K562 (cell line): Measurements from ENCODE around the gene RNF144A. TPM values are rescaled to one million over a fixed set of nuclear protein-coding genes. Genes with fewer than 3 reads are reported as not detected.

Experiments used
- ATAC-seq: fragments of 200-7000 bp; cut with Tn5 transposase; 3 replicates; pipeline ENCODE4 v1.9.1; 2020; ENCODE audit warnings: moderate library complexity
- BruUV-seq: library from RNA; stranded (reverse); fragments of 400-500 nt; replicated peaks from 2 replicates; lab custom pipeline; 2021; lab: Mats Ljungman, UMichigan
- CTCF ChIA-PET: fragments of 300-600 bp; formaldehyde crosslinking; extraction: SDS; loops from one replicate; lab custom pipeline; 2021; ENCODE audit warnings: low intra/inter-chr PET ratio; lab: Yijun Ruan, JAX
- POLR2A ChIA-PET: fragments of 300-600, 350-650 bp; sonication (Branson Sonifier 250); formaldehyde crosslinking; extraction: SDS; loops from one replicate; lab custom pipeline; 2021; ENCODE audit warnings: antibody characterized with exemption, inconsistent platforms; lab: Yijun Ruan, JAX
- DNase-seq, 4 experiments: peaks; one replicate each; pipeline versions ENCODE4 v3.0.0 to v3.0.0-alpha.2; 2011 to 2018; ENCODE audit warnings: low spot score in 3 of 4, mixed read lengths in 3 of 4; ENCODE audit errors: extremely low read depth in 1 of 4
- FAIRE-seq: peaks from 2 replicates; lab custom pipeline; 2011; peaks lifted over from hg19 to GRCh38; lab: Jason Lieb, UNC
- H2AFZ ChIP-seq: 2 replicates; pipeline ENCODE4 v1.6.0; 2011; ENCODE audit warnings: low read depth, low read length, control low read depth, inconsistent platforms
- H3K27ac ChIP-seq: fragments of 200-600 bp; 3 replicates; pipeline ENCODE4 v1.8.0; 2011; ENCODE audit warnings: low read depth, mild to moderate bottlenecking, control low read depth, inconsistent platforms, low read length, moderate library complexity, mixed read lengths; ENCODE audit errors: extremely low read depth
- H3K27me3 ChIP-seq, 2 experiments: fragments of 300-600 bp in 1 of 2; 2 replicates in 1 of 2; 3 replicates in 1 of 2; pipeline versions ENCODE4 v1.6.0 to v1.8.0; 2011; ENCODE audit warnings: inconsistent platforms in 2 of 2, low read length in 2 of 2, mild to moderate bottlenecking in 1 of 2, mixed read lengths in 1 of 2, moderate library complexity in 1 of 2; ENCODE audit not compliant: control insufficient read depth in 2 of 2, insufficient read depth in 2 of 2
- H3K36me3 ChIP-seq: fragments of 300-600 bp; 3 replicates; pipeline ENCODE4 v1.8.0; 2011; ENCODE audit warnings: mild to moderate bottlenecking, low read length, inconsistent platforms; ENCODE audit not compliant: control insufficient read depth, insufficient read depth
- H3K4me1 ChIP-seq, 2 experiments: fragments of 200-600 bp in 1 of 2; replicated peaks in 1 of 2; 2 replicates in 1 of 2; 3 replicates in 1 of 2; pipeline versions ENCODE4 v1.5.1 to v1.8.0; 2011; ENCODE audit warnings: inconsistent platforms in 2 of 2, low read length in 2 of 2, mild to moderate bottlenecking in 1 of 2, mixed read lengths in 1 of 2, moderate library complexity in 1 of 2; ENCODE audit not compliant: control insufficient read depth in 2 of 2, insufficient read depth in 2 of 2
- H3K4me2 ChIP-seq: 2 replicates; pipeline ENCODE4 v1.6.1; 2011; ENCODE audit warnings: low read length, control low read depth, inconsistent platforms, mixed read lengths; ENCODE audit not compliant: insufficient read depth
- H3K4me3 ChIP-seq: fragments of 200-600 bp; sonication (generic), shearing (Covaris generic); 2 replicates; pipeline ENCODE4 v1.5.1; 2016; ENCODE audit warnings: control low read depth, inconsistent platforms
- H3K79me2 ChIP-seq: fragments of 200-600 bp; 3 replicates; pipeline ENCODE4 v1.8.0; 2011; ENCODE audit warnings: low read length, inconsistent platforms; ENCODE audit not compliant: control insufficient read depth, insufficient read depth
- H3K9ac ChIP-seq, 2 experiments: 2 replicates each; pipeline versions ENCODE4 v1.6.0 to v1.6.1; 2011; ENCODE audit warnings: low read depth in 2 of 2, low read length in 2 of 2, control low read depth in 1 of 2, inconsistent platforms in 1 of 2, mild to moderate bottlenecking in 1 of 2, mixed read lengths in 1 of 2; ENCODE audit not compliant: insufficient read depth in 1 of 2
- H3K9me1 ChIP-seq: one replicate; pipeline ENCODE4 v1.6.0; 2011; ENCODE audit warnings: inconsistent platforms, mild to moderate bottlenecking, low read length, moderate library complexity; ENCODE audit not compliant: control insufficient read depth, insufficient read depth
- H3K9me3 ChIP-seq: replicated peaks from 2 replicates; pipeline ENCODE4 v1.5.1; 2011; ENCODE audit warnings: low read depth, low read length, inconsistent platforms; ENCODE audit not compliant: control insufficient read depth, insufficient read depth
- H4K20me1 ChIP-seq: replicated peaks from 2 replicates; pipeline ENCODE4 v1.6.1; 2011; ENCODE audit warnings: low read length, inconsistent platforms, mixed read lengths; ENCODE audit not compliant: control insufficient read depth, insufficient read depth
- EGR1 ChIP-seq: fragments of 450-650 bp; conservative IDR thresholded peaks from 2 replicates; pipeline ENCODE4 v1.6.1; 2017; ENCODE audit warnings: mild to moderate bottlenecking
- FOXP1 ChIP-seq: sonication (generic); formaldehyde crosslinking; IDR thresholded peaks from 2 replicates; pipeline ENCODE4 v1.8.0; 2022; ENCODE audit warnings: mild to moderate bottlenecking, missing genetic modification reagents
- MCM5 ChIP-seq: fragments of 450-650 bp; IDR thresholded peaks from 2 replicates; pipeline ENCODE4 v1.6.1; 2016; ENCODE audit warnings: low read depth
- PHF8 ChIP-seq: fragments of 200-600 bp; sonication (generic); IDR thresholded peaks from 2 replicates; pipeline ENCODE4 v1.6.1; 2012; ENCODE audit warnings: mixed run types, mild to moderate bottlenecking, inconsistent platforms, low read length, moderate library complexity, borderline replicate concordance
- PML ChIP-seq: IDR thresholded peaks from 2 replicates; pipeline ENCODE4 v1.6.1; 2012; ENCODE audit warnings: low read length, inconsistent platforms
- RAD21 ChIP-seq, 2 experiments: fragments of 250-450 bp in 1 of 2; fragments of 450-650 bp in 1 of 2; sonication (Bioruptor Pico) in 1 of 2; formaldehyde crosslinking in 1 of 2; IDR thresholded peaks in 1 of 2; conservative IDR thresholded peaks in 1 of 2; 2 replicates each; pipeline versions ENCODE4 v1.4.0 to v1.8.0; 2020 to 2022; ENCODE audit warnings: mild to moderate bottlenecking in 2 of 2, moderate library complexity in 1 of 2
- ZBTB11 ChIP-seq, 3 experiments: fragments of 200-800 bp in 1 of 3; fragments of 250-450 bp in 1 of 3; fragments of 450-650 bp in 1 of 3; sonication (Bioruptor Pico) in 1 of 3; sonication (Bioruptor generic) in 1 of 3; formaldehyde crosslinking in 1 of 3; IDR thresholded peaks; 2 replicates each; pipeline versions ENCODE4 v1.6.1 to v1.8.0; 2016 to 2022; ENCODE audit warnings: mild to moderate bottlenecking in 2 of 3, missing genetic modification characterization in 2 of 3, missing compliant biosample characterization in 1 of 3, moderate library complexity in 1 of 3
- ZNF212 ChIP-seq: fragments of 450-650 bp; formaldehyde crosslinking; IDR thresholded peaks from 2 replicates; pipeline ENCODE4 v1.4.0; 2020; ENCODE audit warnings: mild to moderate bottlenecking
- ZNF57 ChIP-seq: fragments of 450-650 bp; formaldehyde crosslinking; IDR thresholded peaks from 2 replicates; pipeline ENCODE4 v1.4.0; 2020; ENCODE audit warnings: mild to moderate bottlenecking, moderate library complexity
- WGBS: fragments of 100-300 bp; shearing (Covaris generic); methylation state at CpG from one replicate; pipeline ENCODE4 v1.1.6; 2016; ENCODE audit warnings: low coverage, mixed read lengths; ENCODE audit not compliant: insufficient coverage; ENCODE audit errors: missing lambda C conversion rate; 5-methylcytosine and 5-hydroxymethylcytosine counted together
- in situ Hi-C: fragments of 300-500 bp; cut with MboI; formaldehyde crosslinking; loops from 4 replicates; pipeline ENCODE4 v1.15.0; 2018; ENCODE audit warnings: inconsistent platforms, mixed read lengths
- intact Hi-C: fragments of 100-400 bp; cut with micrococcal nuclease; formaldehyde crosslinking; loops from 2 replicates; pipeline ENCODE4 v1.14.2; 2022
- polyA plus RNA-seq, 8 experiments: library from polyadenylated mRNA; depleted of rRNA in 4 of 8; stranded (reverse) in 5 of 8; unstranded in 3 of 8; fragments of >200 nt; fragmentation: Nextera tagmentation in 2 of 8; fragmentation: Illumina TruSeq in 1 of 8; extraction: Ambion mirVana in 2 of 8; extraction: Trizol in 1 of 8; gene quantifications; 2 replicates each; pipeline versions ENCODE4 v1.2.1 to v1.2.3, GENCODE V29; 2011 to 2014; ENCODE audit warnings: inconsistent platforms in 1 of 8, missing spikeins in 1 of 8
- total RNA-seq, 7 experiments: library from RNA; depleted of rRNA in 6 of 7; stranded (reverse); fragments of >200 nt in 6 of 7; fragmentation: Illumina TruSeq in 2 of 7; extraction: Trizol in 2 of 7; gene quantifications; 2 replicates each; pipeline versions ENCODE4 v1.2.1 to v1.2.3, GENCODE V29; 2011 to 2021; ENCODE audit warnings: low replicate concordance in 1 of 7
- TF ChIP-seq, protein P1 (sequence below): fragments of 450-650 bp; conservative IDR thresholded peaks from 2 replicates; pipeline ENCODE4 v1.6.1; 2016; ENCODE audit warnings: missing genetic modification characterization, low read depth, mild to moderate bottlenecking, control low read depth, missing compliant biosample characterization

RNF144A gene
- total and polyA plus RNA-seq, 9 of the 15 experiments (the other 6 are each of a cell fraction or from before 2014, with no cell fraction given), result 0.96 to 11.3 (median 6.2) TPM

DNA sequence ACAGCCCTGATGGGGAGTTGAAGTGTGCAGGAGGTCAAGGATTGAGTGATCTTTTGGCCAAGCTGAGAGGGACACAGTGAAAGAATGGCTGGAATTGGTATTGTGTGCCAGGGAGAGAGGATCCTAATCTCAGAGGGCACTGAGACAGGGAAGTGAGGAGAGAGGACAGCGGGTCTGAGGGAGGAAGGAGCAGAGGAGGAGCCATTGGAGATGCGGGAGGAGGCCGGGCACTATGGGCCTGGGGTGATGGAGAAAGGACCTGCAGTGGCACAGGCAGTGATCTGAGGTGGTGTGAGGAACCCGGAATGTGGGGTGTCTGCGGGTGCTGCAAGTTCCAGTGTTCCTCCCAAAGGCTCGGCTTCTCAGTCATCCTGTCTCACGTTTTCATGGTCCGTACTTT is 26.8 kb downstream of the RNF144A start:
- BruUV-seq, result no TSS peak
- Histone ChIP-seq H3K9me1 (no peaks in the 10 kb centered on the region), H3K4me1 (no peaks in the 10 kb centered on the region; a peak in 2 of 5 replicates), H3K27me3 (no peaks in the 10 kb centered on the region), H3K79me2 (no peaks in the 10 kb centered on the region), H3K4me3 (no peak overlapping the region), H3K36me3 (no peaks in the 10 kb centered on the region; the same call in 2 of the 3 replicates), H3K9me3 (no peaks in the 10 kb centered on the region), H3K4me2 (no peak overlapping the region), H3K27ac (no peak overlapping the region), H2AFZ (no peak overlapping the region)
- intact Hi-C loops, result no loop called here
- DNase-seq (no peak), ATAC-seq (no peak), FAIRE-seq (no peak)
- in situ Hi-C loops, result no loop called here
- POLR2A ChIA-PET, result interaction anchor here (0.7 to 1.4 kb wide), 2 partner anchors 14 to 18 kb away, joined by 3 read pairs; no protein-coding TSS in a partner anchor
- WGBS, result 71% methylated on average over 7 of the region's 8 CpGs
- TF ChIP-seq EGR1 (no peak), MCM5 (no peak), ZNF57 (CRISPR knock-in tag) (no peak), PHF8 (no peak), RAD21 (CRISPR knock-in tag; conservative IDR thresholded peaks at IDR 0.05 in 1 of 2, IDR thresholded peaks at IDR 0.05 in 1 of 2) (no peak), ZBTB11 (CRISPR knock-in tag; IDR thresholded peaks at IDR 0.05) (no peak), PML (no peak), FOXP1 (CRISPR knock-in tag) (no peak), ZNF212 (CRISPR knock-in tag) (no peak)
- TF ChIP-seq, protein P1, sequence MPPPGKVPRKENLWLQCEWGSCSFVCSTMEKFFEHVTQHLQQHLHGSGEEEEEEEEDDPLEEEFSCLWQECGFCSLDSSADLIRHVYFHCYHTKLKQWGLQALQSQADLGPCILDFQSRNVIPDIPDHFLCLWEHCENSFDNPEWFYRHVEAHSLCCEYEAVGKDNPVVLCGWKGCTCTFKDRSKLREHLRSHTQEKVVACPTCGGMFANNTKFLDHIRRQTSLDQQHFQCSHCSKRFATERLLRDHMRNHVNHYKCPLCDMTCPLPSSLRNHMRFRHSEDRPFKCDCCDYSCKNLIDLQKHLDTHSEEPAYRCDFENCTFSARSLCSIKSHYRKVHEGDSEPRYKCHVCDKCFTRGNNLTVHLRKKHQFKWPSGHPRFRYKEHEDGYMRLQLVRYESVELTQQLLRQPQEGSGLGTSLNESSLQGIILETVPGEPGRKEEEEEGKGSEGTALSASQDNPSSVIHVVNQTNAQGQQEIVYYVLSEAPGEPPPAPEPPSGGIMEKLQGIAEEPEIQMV (tag), result no peak
- TF ChIP-seq, all 486 proteins: peak for 0
- no peak overlapping the region for H3K9ac ChIP-seq
- no peaks in the 10 kb centered on the region for H4K20me1 ChIP-seq
- CTCF ChIA-PET, result no interaction called here
